Fibroblast of skin of scalp (primary cell): ENCODE measurements around the gene C1orf116.
A peak's percentile ranks its signal among the peaks of the same experiment; 100 is the strongest.

ENCODE experiments used
- DNase-seq: peaks from one replicate; pipeline ENCODE4 v3.0.0-alpha.2; 2013

Gene C1orf116

GRCh38 chr1:207018707-207019106 lies 13.8 kb downstream of the C1orf116 start:
- no peak for DNase-seq

GRCh38 chr1:207017615-207018559 lies 14.7 kb downstream of the C1orf116 start:
- DNase-seq: no peak

- no peak for DNase-seq
These were observed 16.8 kb downstream of the C1orf116 start for GRCh38 chr1:207015791-207016190.

- no peak for DNase-seq
These were observed 17.8 kb downstream of the C1orf116 start for GRCh38 chr1:207014728-207015127.

GRCh38 chr1:207013321-207014085 lies 19.1 kb downstream of the C1orf116 start:
- DNase-seq: no peak

GRCh38 chr1:207010726-207011125 lies 21.8 kb downstream of the C1orf116 start:
- DNase-seq: no peak

GRCh38 chr1:207009945-207010344 lies 22.6 kb downstream of the C1orf116 start:
- no peak for DNase-seq

GRCh38 chr1:207009182-207009850 lies 23.2 kb downstream of the C1orf116 start:
- DNase-seq: no peak

GRCh38 chr1:207007352-207008033 lies 25.1 kb downstream of the C1orf116 start:
- DNase-seq: peak; percentile 96

- no peak for DNase-seq
These were observed 25.6 kb downstream of the C1orf116 start for GRCh38 chr1:207006914-207007313.

- DNase-seq: no peak
These were observed 26.5 kb downstream of the C1orf116 start for GRCh38 chr1:207006083-207006482.

GRCh38 chr1:207004931-207005830 lies 27.4 kb downstream of the C1orf116 start:
- DNase-seq: peak; percentile 77

- no peak for DNase-seq
These were observed 29.3 kb downstream of the C1orf116 start for GRCh38 chr1:207003210-207003609.

- no peak for DNase-seq
These were observed 29.8 kb downstream of the C1orf116 start for GRCh38 chr1:207002724-207003146.

GRCh38 chr1:207001492-207002245 lies 30.9 kb downstream of the C1orf116 start:
- DNase-seq: no peak

GRCh38 chr1:207000651-207001291 lies 31.8 kb downstream of the C1orf116 start:
- no peak for DNase-seq

- no peak for DNase-seq
These were observed 33.7 kb downstream of the C1orf116 start for GRCh38 chr1:206998816-206999215.

GRCh38 chr1:206992790-206993189 lies 39.8 kb downstream of the C1orf116 start:
- no peak for DNase-seq

- no peak for DNase-seq
These were observed 44.7 kb downstream of the C1orf116 start for GRCh38 chr1:206987873-206988272.

GRCh38 chr1:206986885-206987284 lies 45.7 kb downstream of the C1orf116 start:
- DNase-seq: no peak
